GM10266 (cell line): Measurements from ENCODE around the gene TAX1BP1.

Experiments
- DNase-seq: peaks from one replicate; pipeline ENCODE4 v3.0.0; 2012; ENCODE audit errors: extremely low spot score
- TF ChIP-seq, protein P1 (sequence below): IDR thresholded peaks from 2 replicates; pipeline ENCODE4 v1.5.1; 2012; ENCODE audit warnings: mild to moderate bottlenecking, low read depth; ENCODE audit not compliant: control insufficient read depth, insufficient read depth; ENCODE audit errors: missing control alignments

The TAX1BP1 gene

DNA sequence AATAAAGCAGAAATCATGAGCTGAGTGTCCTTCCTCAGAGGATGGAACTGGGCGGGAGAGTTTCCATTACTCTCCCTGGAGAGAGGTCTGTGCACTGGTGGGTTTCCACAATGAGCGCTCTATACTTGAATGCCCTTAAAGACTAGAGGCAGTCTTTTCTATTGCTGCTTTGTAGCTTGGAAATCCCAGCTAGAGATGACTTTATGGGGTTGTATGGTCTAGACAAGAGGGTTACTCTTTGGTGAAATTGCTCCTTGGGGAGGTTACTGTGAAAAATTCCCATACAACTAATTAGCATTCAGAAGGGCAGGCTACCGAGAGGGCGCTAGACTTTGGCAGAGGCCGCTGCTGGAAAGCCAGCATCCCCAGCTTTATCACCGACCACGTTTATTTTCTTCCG, 136.8 kb downstream of the TAX1BP1 start:
- TF ChIP-seq, protein P1, sequence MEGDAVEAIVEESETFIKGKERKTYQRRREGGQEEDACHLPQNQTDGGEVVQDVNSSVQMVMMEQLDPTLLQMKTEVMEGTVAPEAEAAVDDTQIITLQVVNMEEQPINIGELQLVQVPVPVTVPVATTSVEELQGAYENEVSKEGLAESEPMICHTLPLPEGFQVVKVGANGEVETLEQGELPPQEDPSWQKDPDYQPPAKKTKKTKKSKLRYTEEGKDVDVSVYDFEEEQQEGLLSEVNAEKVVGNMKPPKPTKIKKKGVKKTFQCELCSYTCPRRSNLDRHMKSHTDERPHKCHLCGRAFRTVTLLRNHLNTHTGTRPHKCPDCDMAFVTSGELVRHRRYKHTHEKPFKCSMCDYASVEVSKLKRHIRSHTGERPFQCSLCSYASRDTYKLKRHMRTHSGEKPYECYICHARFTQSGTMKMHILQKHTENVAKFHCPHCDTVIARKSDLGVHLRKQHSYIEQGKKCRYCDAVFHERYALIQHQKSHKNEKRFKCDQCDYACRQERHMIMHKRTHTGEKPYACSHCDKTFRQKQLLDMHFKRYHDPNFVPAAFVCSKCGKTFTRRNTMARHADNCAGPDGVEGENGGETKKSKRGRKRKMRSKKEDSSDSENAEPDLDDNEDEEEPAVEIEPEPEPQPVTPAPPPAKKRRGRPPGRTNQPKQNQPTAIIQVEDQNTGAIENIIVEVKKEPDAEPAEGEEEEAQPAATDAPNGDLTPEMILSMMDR = no peak
- no peak for DNase-seq
